Purkinje cell (primary cell): ENCODE data around the gene KIF14. TPM values are rescaled to one million over a fixed set of nuclear protein-coding genes. Genes with fewer than 3 reads are reported as not detected.

Experiments
- polyA plus RNA-seq: library from polyadenylated mRNA; unstranded; fragments of >200 nt; fragmentation: Nextera tagmentation; gene quantifications from 2 replicates; pipeline ENCODE4 v1.2.1, GENCODE V29; 2014

The KIF14 gene, protein sequence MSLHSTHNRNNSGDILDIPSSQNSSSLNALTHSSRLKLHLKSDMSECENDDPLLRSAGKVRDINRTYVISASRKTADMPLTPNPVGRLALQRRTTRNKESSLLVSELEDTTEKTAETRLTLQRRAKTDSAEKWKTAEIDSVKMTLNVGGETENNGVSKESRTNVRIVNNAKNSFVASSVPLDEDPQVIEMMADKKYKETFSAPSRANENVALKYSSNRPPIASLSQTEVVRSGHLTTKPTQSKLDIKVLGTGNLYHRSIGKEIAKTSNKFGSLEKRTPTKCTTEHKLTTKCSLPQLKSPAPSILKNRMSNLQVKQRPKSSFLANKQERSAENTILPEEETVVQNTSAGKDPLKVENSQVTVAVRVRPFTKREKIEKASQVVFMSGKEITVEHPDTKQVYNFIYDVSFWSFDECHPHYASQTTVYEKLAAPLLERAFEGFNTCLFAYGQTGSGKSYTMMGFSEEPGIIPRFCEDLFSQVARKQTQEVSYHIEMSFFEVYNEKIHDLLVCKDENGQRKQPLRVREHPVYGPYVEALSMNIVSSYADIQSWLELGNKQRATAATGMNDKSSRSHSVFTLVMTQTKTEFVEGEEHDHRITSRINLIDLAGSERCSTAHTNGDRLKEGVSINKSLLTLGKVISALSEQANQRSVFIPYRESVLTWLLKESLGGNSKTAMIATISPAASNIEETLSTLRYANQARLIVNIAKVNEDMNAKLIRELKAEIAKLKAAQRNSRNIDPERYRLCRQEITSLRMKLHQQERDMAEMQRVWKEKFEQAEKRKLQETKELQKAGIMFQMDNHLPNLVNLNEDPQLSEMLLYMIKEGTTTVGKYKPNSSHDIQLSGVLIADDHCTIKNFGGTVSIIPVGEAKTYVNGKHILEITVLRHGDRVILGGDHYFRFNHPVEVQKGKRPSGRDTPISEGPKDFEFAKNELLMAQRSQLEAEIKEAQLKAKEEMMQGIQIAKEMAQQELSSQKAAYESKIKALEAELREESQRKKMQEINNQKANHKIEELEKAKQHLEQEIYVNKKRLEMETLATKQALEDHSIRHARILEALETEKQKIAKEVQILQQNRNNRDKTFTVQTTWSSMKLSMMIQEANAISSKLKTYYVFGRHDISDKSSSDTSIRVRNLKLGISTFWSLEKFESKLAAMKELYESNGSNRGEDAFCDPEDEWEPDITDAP (N-terminal part only)
- 0.12 and 0.17 TPM in 2 replicates for polyA plus RNA-seq

GRCh38 chr1:200620273-200621131 is at the start of gene KIF14:
TSS of gene KIF14 (minus strand) at chr1:200620751. CDS start at chr1:200618723, 2,028 bp downstream.

DNA sequence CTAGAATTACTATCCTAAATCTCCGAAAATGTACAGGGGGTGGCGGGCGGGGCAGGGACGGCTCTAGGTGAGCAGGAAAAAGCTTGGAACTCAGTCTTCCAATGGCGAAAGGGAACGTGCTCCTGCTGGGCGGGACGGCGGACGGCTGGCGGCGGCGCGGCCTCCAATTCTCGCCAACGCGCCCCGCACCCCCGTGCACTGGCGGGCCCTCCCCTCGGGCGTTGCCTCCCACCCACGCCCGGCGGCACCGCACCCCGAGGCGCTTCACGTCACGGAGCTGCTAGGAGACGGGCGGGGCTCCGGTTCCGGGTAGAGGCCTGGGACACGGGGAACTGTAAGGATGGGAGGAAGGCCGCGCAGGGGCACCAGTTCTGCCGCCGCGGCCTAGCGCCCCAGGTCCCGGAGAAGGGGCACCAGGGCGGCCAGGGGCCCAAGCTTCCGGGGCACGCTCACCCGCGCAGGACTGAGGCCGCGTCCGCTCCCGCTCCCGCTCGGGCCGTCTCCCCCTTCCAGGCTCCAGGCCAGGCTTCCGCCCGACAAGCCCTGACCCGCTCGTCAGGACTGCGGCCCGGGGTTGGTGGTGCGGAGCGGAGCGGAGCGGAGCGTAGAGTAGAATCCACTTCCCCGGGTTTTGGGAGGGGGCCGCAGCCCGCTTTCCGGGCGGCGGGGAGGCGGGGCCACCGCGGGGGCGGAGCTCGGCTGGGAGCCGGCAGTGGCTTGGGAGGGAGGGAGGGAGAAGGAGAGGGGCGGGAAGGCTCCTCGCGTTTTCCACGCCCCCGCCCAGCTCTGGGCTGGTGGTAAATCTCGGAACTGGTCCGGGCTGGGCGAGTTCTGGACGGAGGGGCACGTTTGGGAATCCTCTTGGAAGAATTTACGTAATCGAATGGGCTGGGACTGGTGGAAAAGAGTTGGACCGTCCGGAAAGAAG is 49.0 kb upstream of the KIF14 start, which contains the start of gene DDX59:
Gene DDX59, minus strand, starts transcription at position 594 of the 928 bp plus-strand sequence. CDS start 3,167 bp downstream, outside the sequence.

Other genes starting within 250 kb of the KIF14 start
- gene ZNF281, start 210.7 kb downstream of the KIF14 start, polyA plus RNA-seq, result 17.3 and 17.5 TPM in 2 replicates
- 23.8 and 36.7 TPM in 2 replicates for gene DDX59, start 49.2 kb upstream of the KIF14 start, polyA plus RNA-seq
- gene CAMSAP2, start 118.1 kb upstream of the KIF14 start, polyA plus RNA-seq, result 156 and 163 TPM in 2 replicates